Neural progenitor cell (in vitro differentiated cells): Measurements from ENCODE around the gene NAA16.

ENCODE experiments used
- CTCF ChIP-seq: fragments of 200-600 bp; sonication (generic); IDR thresholded peaks from 2 replicates; pipeline ENCODE4 v1.5.1; 2017; ENCODE audit warnings: antibody characterized with exemption, mild to moderate bottlenecking
- EZH2 ChIP-seq: fragments of 200-600 bp; sonication (generic); IDR thresholded peaks from 2 replicates; pipeline ENCODE4 v1.6.1; 2017; ENCODE audit warnings: antibody characterized with exemption, mild to moderate bottlenecking, moderate library complexity

- TF ChIP-seq EZH2, result no peak
- no peak for TF ChIP-seq CTCF
These were observed 43.3 kb downstream of the NAA16 start for GRCh38 chr13:41354416-41354815.
